Astrocyte (in vitro differentiated cells and primary cell): ENCODE measurements around the gene USP6NL. TPM values are rescaled to one million over a fixed set of nuclear protein-coding genes. Genes with fewer than 3 reads are reported as not detected.

Experiments
- DNase-seq: peaks from one replicate; pipeline ENCODE4 v3.0.0-alpha.2; 2010; ENCODE audit warnings: low read depth
- FAIRE-seq: peaks from 2 replicates; lab custom pipeline; 2011; peaks lifted over from hg19 to GRCh38; lab: Jason Lieb, UNC
- H2AFZ ChIP-seq: 2 replicates; pipeline ENCODE4 v1.6.0; 2012; ENCODE audit warnings: low read depth, low read length, inconsistent platforms
- H3K27ac ChIP-seq: 2 replicates; pipeline ENCODE4 v1.5.1; 2011; ENCODE audit warnings: low read depth, low read length, inconsistent platforms
- H3K27me3 ChIP-seq: 2 replicates; pipeline ENCODE4 v1.6.0; 2011; ENCODE audit warnings: low read length, inconsistent platforms; ENCODE audit not compliant: insufficient read depth
- H3K36me3 ChIP-seq: 2 replicates; pipeline ENCODE4 v1.5.1; 2011; ENCODE audit warnings: low read length, inconsistent platforms; ENCODE audit not compliant: insufficient read depth
- H3K4me1 ChIP-seq: 2 replicates; pipeline ENCODE4 v1.5.1; 2011; ENCODE audit warnings: low read length, inconsistent platforms; ENCODE audit not compliant: insufficient read depth
- H3K4me2 ChIP-seq: 2 replicates; pipeline ENCODE4 v1.6.0; 2012; ENCODE audit warnings: low read length, inconsistent platforms
- H3K4me3 ChIP-seq: 2 replicates; pipeline ENCODE4 v1.5.1; 2011; ENCODE audit warnings: low read depth, mild to moderate bottlenecking, low read length, inconsistent platforms; ENCODE audit not compliant: insufficient read depth
- H3K79me2 ChIP-seq: 2 replicates; pipeline ENCODE4 v1.6.0; 2012; ENCODE audit warnings: mild to moderate bottlenecking, low read length, inconsistent platforms; ENCODE audit not compliant: insufficient read depth
- H3K9ac ChIP-seq: 2 replicates; pipeline ENCODE4 v1.6.0; 2012; ENCODE audit warnings: mild to moderate bottlenecking, low read length, inconsistent platforms
- H3K9me3 ChIP-seq: 2 replicates; pipeline ENCODE4 v1.5.1; 2012; ENCODE audit warnings: low read depth, mild to moderate bottlenecking, low read length, inconsistent platforms; ENCODE audit not compliant: insufficient read depth
- H4K20me1 ChIP-seq: 2 replicates; pipeline ENCODE4 v1.6.0; 2012; ENCODE audit warnings: low read length, inconsistent platforms; ENCODE audit not compliant: insufficient read depth
- H3K27ac Mint-ChIP-seq: one replicate; pipeline ENCODE4 v1.8.0; 2021; ENCODE audit warnings: mild to moderate bottlenecking, mixed read lengths; ENCODE audit not compliant: unreplicated experiment
- H3K27me3 Mint-ChIP-seq: one replicate; pipeline ENCODE4 v1.8.0; 2021; ENCODE audit warnings: low read depth, mixed read lengths; ENCODE audit not compliant: unreplicated experiment
- H3K36me3 Mint-ChIP-seq: one replicate; pipeline ENCODE4 v1.8.0; 2021; ENCODE audit warnings: low read depth, mixed read lengths; ENCODE audit not compliant: unreplicated experiment
- H3K4me1 Mint-ChIP-seq: one replicate; pipeline ENCODE4 v1.8.0; 2021; ENCODE audit warnings: low read depth, mixed read lengths; ENCODE audit not compliant: unreplicated experiment
- H3K4me3 Mint-ChIP-seq: one replicate; pipeline ENCODE4 v1.8.0; 2021; ENCODE audit warnings: mild to moderate bottlenecking, moderate library complexity, mixed read lengths; ENCODE audit not compliant: unreplicated experiment
- H3K9me3 Mint-ChIP-seq: one replicate; pipeline ENCODE4 v1.8.0; 2021; ENCODE audit warnings: mild to moderate bottlenecking, mixed read lengths; ENCODE audit not compliant: unreplicated experiment
- CTCF ChIP-seq: IDR thresholded peaks from 2 replicates; pipeline ENCODE4 v1.5.1; 2011; ENCODE audit warnings: low read depth, mild to moderate bottlenecking, inconsistent platforms, low read length, moderate library complexity; ENCODE audit not compliant: insufficient read depth
- EZH2 ChIP-seq: IDR thresholded peaks from 2 replicates; pipeline ENCODE4 v1.6.1; 2012; ENCODE audit warnings: mild to moderate bottlenecking, low read length, inconsistent platforms; ENCODE audit not compliant: insufficient read depth
- total RNA-seq: library from RNA; stranded (reverse); gene quantifications from 2 replicates; pipeline ENCODE4 v1.2.1, GENCODE V29; 2021

The USP6NL gene
- total RNA-seq, 1 donor from 2014 or later: 16.6 TPM

GRCh38 chr10:11521860-11522259 lies 89.6 kb downstream of the USP6NL start:
- Histone ChIP-seq H3K4me1 (no peaks in the 10 kb centered on the region), H2AFZ (no peak overlapping the region), H3K4me3 (no peak overlapping the region), H3K36me3 (no peaks in the 10 kb centered on the region), H3K79me2 (no peaks in the 10 kb centered on the region), H3K9me3 (no peaks in the 10 kb centered on the region), H3K27me3 (no peaks in the 10 kb centered on the region), H3K9ac (no peak overlapping the region), H3K27ac (no peak overlapping the region), H4K20me1 (no peaks in the 10 kb centered on the region), H3K4me2 (no peak overlapping the region)
- FAIRE-seq (no peak), DNase-seq (peak; percentile 42)
- TF ChIP-seq EZH2: no peak
- TF ChIP-seq CTCF: no peak
- no peak overlapping the region for H3K27ac Mint-ChIP-seq
- H3K36me3 Mint-ChIP-seq: no peaks in the 10 kb centered on the region
- H3K4me3 Mint-ChIP-seq: no peak overlapping the region
- H3K4me1 Mint-ChIP-seq: peaks cover 5% of the 10 kb centered on the region
- no peaks in the 10 kb centered on the region for H3K27me3 Mint-ChIP-seq
- no peaks in the 10 kb centered on the region for H3K9me3 Mint-ChIP-seq

- no peak for DNase-seq
- H3K36me3 Mint-ChIP-seq: no peaks in the 10 kb centered on the region
- Histone ChIP-seq H3K9me3 (no peaks in the 10 kb centered on the region), H3K27me3 (no peaks in the 10 kb centered on the region), H2AFZ (no peak overlapping the region), H3K27ac (no peak overlapping the region), H3K36me3 (no peaks in the 10 kb centered on the region), H3K79me2 (no peaks in the 10 kb centered on the region), H3K4me1 (no peaks in the 10 kb centered on the region), H3K4me3 (no peak overlapping the region), H4K20me1 (no peaks in the 10 kb centered on the region), H3K4me2 (no peak overlapping the region), H3K9ac (no peak overlapping the region)
- H3K9me3 Mint-ChIP-seq: no peaks in the 10 kb centered on the region
- no peak for FAIRE-seq
- no peaks in the 10 kb centered on the region for H3K27me3 Mint-ChIP-seq
- TF ChIP-seq CTCF (no peak), EZH2 (no peak)
- H3K4me3 Mint-ChIP-seq: no peak overlapping the region
- H3K27ac Mint-ChIP-seq: no peak overlapping the region
- peaks cover 6% of the 10 kb centered on the region for H3K4me1 Mint-ChIP-seq
Observed at GRCh38 chr10:11520892-11521291, 90.6 kb downstream of the USP6NL start.

GRCh38 chr10:11517150-11517549 lies 94.3 kb downstream of the USP6NL start:
- no peak overlapping the region for H3K4me3 Mint-ChIP-seq
- no peaks in the 10 kb centered on the region for H3K36me3 ChIP-seq
- peaks cover 2% of the 10 kb centered on the region for H3K36me3 Mint-ChIP-seq
- no peaks in the 10 kb centered on the region for H3K9me3 ChIP-seq
- H3K27me3 Mint-ChIP-seq: no peaks in the 10 kb centered on the region
- H4K20me1 ChIP-seq: peaks cover 5% of the 10 kb centered on the region
- H3K4me1 ChIP-seq: no peaks in the 10 kb centered on the region
- no peaks in the 10 kb centered on the region for H3K79me2 ChIP-seq
- H3K9ac ChIP-seq: no peak overlapping the region
- H3K4me1 Mint-ChIP-seq: peaks cover 6% of the 10 kb centered on the region
- no peak for FAIRE-seq
- no peak overlapping the region for H3K27ac Mint-ChIP-seq
- H3K27me3 ChIP-seq: no peaks in the 10 kb centered on the region
- no peak overlapping the region for H3K4me2 ChIP-seq
- H2AFZ ChIP-seq: no peak overlapping the region
- H3K9me3 Mint-ChIP-seq: no peaks in the 10 kb centered on the region
- TF ChIP-seq CTCF (no peak), EZH2 (no peak)
- H3K27ac ChIP-seq: no peak overlapping the region
- no peak overlapping the region for H3K4me3 ChIP-seq
- no peak for DNase-seq
